HEK293T (cell line): ENCODE data around the gene P2RY12.

Experiments used
- CTCF ChIA-PET: fragments of 350-600 bp; formaldehyde crosslinking; extraction: SDS; loops from one replicate; lab custom pipeline; 2021; ENCODE audit warnings: antibody characterized with exemption, inconsistent platforms; lab: Yijun Ruan, JAX
- POLR2A ChIA-PET: fragments of 350-600 bp; formaldehyde crosslinking; extraction: SDS; loops from one replicate; lab custom pipeline; 2020; ENCODE audit warnings: antibody characterized with exemption, inconsistent platforms; lab: Yijun Ruan, JAX
- DNase-seq: peaks from one replicate; pipeline ENCODE4 v3.0.0; 2012; ENCODE audit warnings: mixed read lengths; ENCODE audit errors: extremely low spot score
- ARNT ChIP-seq: fragments of 450-650 bp; IDR thresholded peaks from 2 replicates; pipeline ENCODE4 v1.6.1; 2017; ENCODE audit warnings: mild to moderate bottlenecking
- BHLHE40 ChIP-seq: fragments of 450-650 bp; IDR thresholded peaks from 2 replicates; pipeline ENCODE4 v1.6.1; 2016; ENCODE audit warnings: mild to moderate bottlenecking, moderate library complexity, borderline replicate concordance
- CTBP1 ChIP-seq: fragments of 450-650 bp; IDR thresholded peaks from 2 replicates; pipeline ENCODE4 v1.6.1; 2016; ENCODE audit warnings: borderline replicate concordance
- ELF4 ChIP-seq: fragments of 450-650 bp; IDR thresholded peaks from 2 replicates; pipeline ENCODE4 v1.6.1; 2017; ENCODE audit warnings: antibody characterized with exemption
- FOXA1 ChIP-seq: fragments of 450-650 bp; IDR thresholded peaks from 2 replicates; pipeline ENCODE4 v1.6.1; 2016; ENCODE audit warnings: mild to moderate bottlenecking
- FOXK2 ChIP-seq: fragments of 450-650 bp; IDR thresholded peaks from 2 replicates; pipeline ENCODE4 v1.6.1; 2016; ENCODE audit warnings: mild to moderate bottlenecking
- FOXM1 ChIP-seq: fragments of 450-650 bp; IDR thresholded peaks from 2 replicates; pipeline ENCODE4 v1.6.1; 2017; ENCODE audit warnings: mild to moderate bottlenecking, borderline replicate concordance
- HDGF ChIP-seq: fragments of 450-650 bp; IDR thresholded peaks from 2 replicates; pipeline ENCODE4 v1.6.1; 2017; ENCODE audit warnings: antibody characterized with exemption, borderline replicate concordance
- L3MBTL2 ChIP-seq: fragments of 450-650 bp; conservative IDR thresholded peaks from 2 replicates; pipeline ENCODE4 v1.6.1; 2016; ENCODE audit warnings: mild to moderate bottlenecking
- LEF1 ChIP-seq: fragments of 450-650 bp; IDR thresholded peaks from 2 replicates; pipeline ENCODE4 v1.6.1; 2017; ENCODE audit warnings: mild to moderate bottlenecking, borderline replicate concordance
- NFRKB ChIP-seq: fragments of 450-650 bp; IDR thresholded peaks from 2 replicates; pipeline ENCODE4 v1.6.1; 2016; ENCODE audit warnings: mild to moderate bottlenecking, moderate library complexity
- SP1 ChIP-seq: fragments of 450-650 bp; IDR thresholded peaks from 2 replicates; pipeline ENCODE4 v1.6.1; 2017
- SUZ12 ChIP-seq: fragments of 450-650 bp; IDR thresholded peaks from 2 replicates; pipeline ENCODE4 v1.6.1; 2016; ENCODE audit warnings: mild to moderate bottlenecking
- TARDBP ChIP-seq: fragments of 450-650 bp; IDR thresholded peaks from 2 replicates; pipeline ENCODE4 v1.6.1; 2016
- ZNF384 ChIP-seq: fragments of 450-650 bp; IDR thresholded peaks from 2 replicates; pipeline ENCODE4 v1.6.1; 2016
- TF ChIP-seq, protein P1 (sequence below): fragments of 450-650 bp; IDR thresholded peaks from 2 replicates; pipeline ENCODE4 v1.6.1; 2016

The P2RY12 gene

DNA sequence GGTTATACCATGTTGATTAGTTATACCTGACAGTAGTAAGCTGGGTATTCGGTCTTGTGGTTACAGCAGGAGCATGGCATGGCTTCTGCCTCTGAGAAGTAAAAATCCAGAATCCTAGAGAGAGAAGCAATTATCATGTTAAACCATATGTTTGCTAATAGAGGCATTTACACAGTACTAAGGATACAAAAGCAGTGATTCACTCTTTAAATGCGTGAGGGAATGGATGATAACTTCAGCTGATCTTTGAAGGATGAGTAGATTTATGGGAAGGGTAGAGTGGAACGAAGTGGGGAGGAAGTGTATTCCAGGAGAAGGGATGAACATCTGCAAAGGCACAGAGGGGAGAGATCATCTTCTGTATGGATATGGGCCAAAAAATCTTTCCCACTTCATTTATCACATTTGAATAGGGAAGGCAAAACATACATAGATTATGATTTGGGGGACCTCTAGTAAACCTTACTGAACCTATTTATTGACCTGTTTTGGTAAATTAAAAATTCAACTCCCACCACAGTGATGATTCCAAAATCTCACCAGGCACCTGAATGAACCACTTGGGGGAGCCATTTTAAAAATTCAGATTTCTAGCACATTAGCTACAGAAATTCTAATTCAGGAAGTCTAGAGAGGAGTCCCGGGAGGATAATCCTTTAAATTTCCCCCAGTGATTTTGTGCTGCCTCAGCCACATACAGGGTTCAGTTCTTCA lies 41.2 kb upstream of the P2RY12 start:
- POLR2A ChIA-PET: no interaction called here
- no peak for TF ChIP-seq TARDBP
- TF ChIP-seq LEF1: no peak
- TF ChIP-seq FOXK2: no peak
- TF ChIP-seq SUZ12: no peak
- no peak for TF ChIP-seq CTBP1
- no peak for TF ChIP-seq SP1
- TF ChIP-seq ARNT: no peak
- no peak for TF ChIP-seq BHLHE40
- TF ChIP-seq ZNF384: no peak
- TF ChIP-seq HDGF: no peak
- TF ChIP-seq NFRKB: no peak
- no peak for TF ChIP-seq L3MBTL2
- TF ChIP-seq, protein P1, sequence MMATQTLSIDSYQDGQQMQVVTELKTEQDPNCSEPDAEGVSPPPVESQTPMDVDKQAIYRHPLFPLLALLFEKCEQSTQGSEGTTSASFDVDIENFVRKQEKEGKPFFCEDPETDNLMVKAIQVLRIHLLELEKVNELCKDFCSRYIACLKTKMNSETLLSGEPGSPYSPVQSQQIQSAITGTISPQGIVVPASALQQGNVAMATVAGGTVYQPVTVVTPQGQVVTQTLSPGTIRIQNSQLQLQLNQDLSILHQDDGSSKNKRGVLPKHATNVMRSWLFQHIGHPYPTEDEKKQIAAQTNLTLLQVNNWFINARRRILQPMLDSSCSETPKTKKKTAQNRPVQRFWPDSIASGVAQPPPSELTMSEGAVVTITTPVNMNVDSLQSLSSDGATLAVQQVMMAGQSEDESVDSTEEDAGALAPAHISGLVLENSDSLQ: no peak
- no peak for TF ChIP-seq ELF4
- no peak for TF ChIP-seq FOXA1
- no peak for TF ChIP-seq FOXM1
- DNase-seq: no peak
- CTCF ChIA-PET: no interaction called here

DNA sequence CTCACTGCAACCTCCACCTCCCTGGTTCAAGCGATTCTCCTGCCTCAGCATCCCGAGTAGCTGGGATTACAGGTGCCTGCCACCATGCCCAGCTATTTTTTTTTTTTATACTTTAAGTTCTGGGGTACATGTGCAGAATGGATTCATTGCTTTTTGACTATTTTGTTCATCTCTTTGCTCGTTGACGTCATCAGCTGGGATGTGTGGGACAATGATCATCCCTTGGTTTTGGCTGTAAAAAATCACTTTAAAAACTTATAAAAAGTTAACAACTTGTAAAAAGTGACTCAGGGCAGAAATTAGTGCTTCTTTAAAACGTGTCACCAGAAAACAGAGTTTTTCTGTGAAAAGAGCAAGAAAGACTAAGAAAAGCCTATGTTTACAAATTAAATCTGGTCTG lies 38.5 kb upstream of the P2RY12 start:
- CTCF ChIA-PET: no interaction called here
- TF ChIP-seq HDGF (no peak), FOXA1 (no peak), SP1 (no peak), ELF4 (no peak), NFRKB (no peak), CTBP1 (no peak), BHLHE40 (no peak), SUZ12 (no peak), ARNT (no peak), FOXM1 (no peak), L3MBTL2 (no peak), ZNF384 (no peak), LEF1 (no peak), FOXK2 (no peak), TARDBP (no peak)
- TF ChIP-seq, protein P1: no peak
- DNase-seq: no peak
- POLR2A ChIA-PET: no interaction called here

DNA sequence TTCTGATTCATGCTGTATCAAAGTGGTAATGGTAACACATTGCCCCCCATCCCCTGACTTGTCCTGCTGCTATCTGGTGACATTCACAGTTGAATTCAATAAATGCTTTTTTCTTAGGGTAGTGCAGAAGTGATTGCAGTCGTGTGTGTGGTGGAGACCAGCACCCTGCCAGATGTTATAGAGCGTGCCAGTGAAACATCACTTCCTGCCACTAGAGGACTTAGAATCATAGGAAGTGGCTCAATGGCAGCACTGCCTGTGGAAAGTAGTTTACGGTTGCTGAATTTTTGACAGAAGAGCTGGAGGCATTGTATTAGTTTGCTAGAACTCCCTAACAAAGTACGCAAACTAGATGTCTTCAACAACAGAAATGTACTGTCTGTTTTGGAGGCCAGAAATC lies 37.4 kb upstream of the P2RY12 start:
- ChIA-PET CTCF (no interaction called here), POLR2A (no interaction called here)
- no peak for DNase-seq
- TF ChIP-seq BHLHE40 (no peak), L3MBTL2 (no peak), SP1 (no peak), FOXA1 (no peak), ZNF384 (no peak), FOXM1 (no peak), ARNT (no peak), HDGF (no peak), ELF4 (no peak), NFRKB (no peak), TARDBP (no peak), SUZ12 (no peak), LEF1 (no peak), CTBP1 (no peak), FOXK2 (no peak)
- TF ChIP-seq, protein P1: no peak

DNA sequence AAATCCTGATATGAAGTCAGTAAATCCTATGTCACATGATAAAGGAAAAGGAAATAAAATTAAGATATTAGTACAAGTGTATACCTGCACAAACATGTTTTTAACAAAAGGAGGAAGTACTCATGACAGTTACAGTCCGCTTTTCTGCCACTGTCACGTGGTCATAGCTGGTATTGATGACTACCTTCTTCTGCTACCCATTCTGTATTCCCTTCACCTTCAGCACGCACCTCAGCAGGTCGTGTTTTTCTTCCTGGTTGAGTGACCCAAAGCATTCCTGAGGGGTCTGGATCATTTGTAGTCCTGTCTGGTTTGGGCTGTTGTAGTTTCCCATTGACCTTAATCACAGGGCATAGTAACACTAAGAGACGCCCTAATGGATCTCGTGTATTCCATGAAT lies 35.3 kb upstream of the P2RY12 start:
- ChIA-PET POLR2A (no interaction called here), CTCF (interaction anchor here (1.0 kb wide), 1 partner anchor 15 kb away, joined by 3 read pairs; no protein-coding TSS in a partner anchor)
- TF ChIP-seq CTBP1: no peak
- no peak for TF ChIP-seq ARNT
- no peak for TF ChIP-seq ELF4
- TF ChIP-seq ZNF384: no peak
- TF ChIP-seq FOXM1: no peak
- TF ChIP-seq NFRKB: no peak
- no peak for TF ChIP-seq BHLHE40
- TF ChIP-seq, protein P1: no peak
- no peak for TF ChIP-seq SP1
- TF ChIP-seq FOXA1: no peak
- TF ChIP-seq TARDBP: no peak
- no peak for TF ChIP-seq HDGF
- no peak for TF ChIP-seq L3MBTL2
- no peak for TF ChIP-seq SUZ12
- TF ChIP-seq LEF1: no peak
- TF ChIP-seq FOXK2: no peak
- DNase-seq: no peak

DNA sequence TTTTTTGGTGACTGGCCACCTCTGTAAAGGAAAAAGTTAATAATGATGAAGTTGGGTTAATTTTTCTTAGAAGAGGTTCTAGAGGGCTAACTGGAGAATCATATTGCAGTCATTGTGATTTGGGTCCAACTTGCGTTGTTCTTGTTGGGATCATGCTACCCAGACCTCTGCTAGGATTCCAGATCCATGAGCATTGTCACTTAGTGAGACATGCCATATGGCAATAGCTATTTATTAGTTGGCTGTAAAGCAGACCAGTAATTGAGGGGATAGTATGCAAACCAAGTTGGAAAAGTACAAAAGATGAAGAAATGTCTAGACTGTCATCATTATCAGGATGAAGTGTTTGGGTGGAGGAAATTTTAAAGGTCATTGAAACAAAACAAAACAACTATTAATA lies 30.7 kb upstream of the P2RY12 start:
- no peak for DNase-seq
- TF ChIP-seq SUZ12 (no peak), L3MBTL2 (no peak), SP1 (no peak), NFRKB (no peak), FOXK2 (no peak), LEF1 (no peak), HDGF (no peak), TARDBP (no peak), ELF4 (no peak), FOXM1 (no peak), FOXA1 (no peak), CTBP1 (no peak), BHLHE40 (no peak), ZNF384 (no peak)
- TF ChIP-seq, protein P1: no peak
- POLR2A ChIA-PET: no interaction called here
- CTCF ChIA-PET: no interaction called here
